NB4 (cell line): Measurements from ENCODE around the gene MARK2.

Experiments used
- CTCF ChIP-seq: IDR thresholded peaks from one replicate; pipeline ENCODE4 v1.5.1; 2012; ENCODE audit warnings: low read depth, low read length
- MAX ChIP-seq: IDR thresholded peaks from 2 replicates; pipeline ENCODE4 v1.6.1; 2011; ENCODE audit warnings: low read depth, low read length
- MYC ChIP-seq: IDR thresholded peaks from 2 replicates; pipeline ENCODE4 v1.6.1; 2011; ENCODE audit warnings: low read depth, low read length
- POLR2A ChIP-seq: IDR thresholded peaks from 2 replicates; pipeline ENCODE4 v1.6.1; 2011; ENCODE audit warnings: mild to moderate bottlenecking; ENCODE audit not compliant: insufficient read length; ENCODE audit errors: extremely low read depth

GRCh38 chr11:63889344-63889743 lies 50.4 kb downstream of the MARK2 start:
- TF ChIP-seq CTCF (no peak), POLR2A (no peak), MYC (no peak), MAX (no peak)
